Uterus (tissue), 2 donors: Measurements from ENCODE around the gene SYNE1.

Experiments used
- CTCF ChIP-seq, 4 experiments: fragments of 200-600 bp in 2 of 4; fragments of 450-650 bp in 2 of 4; sonication (generic) in 2 of 4; IDR thresholded peaks; one replicate each; pipeline ENCODE4 v1.5.1; 2016 to 2019; ENCODE audit warnings: antibody characterized with exemption in 4 of 4, mild to moderate bottlenecking in 2 of 4, moderate library complexity in 1 of 4
- POLR2A ChIP-seq, 2 donors: fragments of 450-650 bp; IDR thresholded peaks; one replicate each; pipeline ENCODE4 v1.6.1; 2016; ENCODE audit warnings: antibody characterized with exemption in 2 of 2, mild to moderate bottlenecking in 1 of 2, moderate library complexity in 1 of 2

GRCh38 chr6:152598421-152598820, 38.7 kb downstream of the SYNE1 start:
- TF ChIP-seq CTCF (IDR thresholded peaks at IDR 0.05) (no peak), POLR2A (IDR thresholded peaks at IDR 0.05) (no peak)
